Activated CD8-positive, alpha-beta memory T cell treated with anti-CD3 and anti-CD28 coated beads for 1 hour (primary cell): ENCODE data around the gene EEF1E1.
"Not testable (repeated sequence)": the region's sequence is repeated elsewhere in the genome, so short reads cannot be mapped to it uniquely, and the experiment has no call there.

Source experiments
- DNase-seq, 2 donors: peaks; one replicate each; pipeline ENCODE4 v3.0.0-alpha.2; 2020; ENCODE audit warnings: low read depth in 1 of 2; ENCODE audit errors: extremely low read depth in 1 of 2

The EEF1E1 gene

GRCh38 chr6:8064638-8065518 lies 37.5 kb downstream of the EEF1E1 start:
- no peak for DNase-seq

GRCh38 chr6:8063761-8064637 lies 38.3 kb downstream of the EEF1E1 start, which contains the start of gene BLOC1S5:
Gene BLOC1S5, minus strand, starts transcription at chr6:8064389. Its CDS starts 13 bp downstream, at chr6:8064376.
- peak; percentile 89 to 93 for DNase-seq

GRCh38 chr6:8061736-8062135 lies 40.6 kb downstream of the EEF1E1 start:
- DNase-seq, result no peak

GRCh38 chr6:8060346-8060745 lies 42.0 kb downstream of the EEF1E1 start:
- no peak for DNase-seq

GRCh38 chr6:8059129-8059528 lies 43.2 kb downstream of the EEF1E1 start:
- no peak for DNase-seq

- no peak for DNase-seq
These were observed 44.6 kb downstream of the EEF1E1 start for GRCh38 chr6:8057793-8058192.

GRCh38 chr6:8057263-8057662 lies 45.1 kb downstream of the EEF1E1 start:
- no peak for DNase-seq

- no peak for DNase-seq
These were observed 48.1 kb downstream of the EEF1E1 start for GRCh38 chr6:8054276-8054675.

GRCh38 chr6:8047541-8048292 lies 54.6 kb downstream of the EEF1E1 start:
- no peak for DNase-seq

GRCh38 chr6:8045769-8046168 lies 56.6 kb downstream of the EEF1E1 start:
- DNase-seq, result not testable (repeated sequence)

GRCh38 chr6:8043221-8043620 lies 59.1 kb downstream of the EEF1E1 start:
- no peak for DNase-seq

GRCh38 chr6:8041913-8042583 lies 60.3 kb downstream of the EEF1E1 start:
- no peak for DNase-seq

- DNase-seq, result not testable (repeated sequence)
These were observed 68.2 kb downstream of the EEF1E1 start for GRCh38 chr6:8034107-8034506.

GRCh38 chr6:8030920-8031319 lies 71.4 kb downstream of the EEF1E1 start:
- DNase-seq, result no peak
